ENCODE results near the gene ESRRG. TPM values are rescaled to one million over a fixed set of nuclear protein-coding genes. Genes with fewer than 3 reads are reported as not detected.

The ESRRG gene
- total RNA-seq, 1 donor from 2014 or later, result 1.5 TPM

DNA sequence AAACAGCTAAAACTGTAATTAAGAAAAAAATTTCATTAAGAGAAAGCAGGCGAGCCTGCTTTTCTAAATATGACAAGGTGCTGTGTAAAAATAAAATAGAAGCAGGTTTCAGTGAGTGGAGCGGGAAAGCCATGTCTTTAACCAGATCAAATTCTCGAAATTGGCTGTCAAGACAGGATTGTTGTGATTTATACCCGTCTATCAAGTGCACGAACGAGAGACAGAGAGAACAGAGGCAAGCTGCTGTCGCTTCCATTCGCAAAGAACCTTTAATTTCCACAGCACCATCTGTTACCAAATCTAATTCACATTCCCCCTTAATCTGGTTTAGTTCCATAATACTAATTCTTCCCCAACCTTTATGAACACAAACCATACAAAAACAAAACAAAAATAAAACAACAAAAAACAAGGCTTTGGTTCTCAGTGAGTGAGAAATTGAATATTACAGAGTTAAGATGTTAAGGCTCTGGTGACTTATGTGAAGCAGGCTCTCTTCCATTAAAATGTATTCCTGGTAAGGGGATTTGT is 35.0 kb downstream of the ESRRG start:
- DNase-seq (ENCODE audit: low read depth, low spot score), result no peak
- no peaks in the 10 kb centered on the region for H3K36me3 Mint-ChIP-seq (ENCODE audit: low read depth)
- H3K4me1 Mint-ChIP-seq, result peaks cover 25% of the 10 kb centered on the region
- peaks cover 9% of the 10 kb centered on the region for H3K27me3 Mint-ChIP-seq (ENCODE audit: low read depth)
- no peak overlapping the region for H3K27ac Mint-ChIP-seq (ENCODE audit: unreplicated experiment)
- TF ChIP-seq, protein P1, sequence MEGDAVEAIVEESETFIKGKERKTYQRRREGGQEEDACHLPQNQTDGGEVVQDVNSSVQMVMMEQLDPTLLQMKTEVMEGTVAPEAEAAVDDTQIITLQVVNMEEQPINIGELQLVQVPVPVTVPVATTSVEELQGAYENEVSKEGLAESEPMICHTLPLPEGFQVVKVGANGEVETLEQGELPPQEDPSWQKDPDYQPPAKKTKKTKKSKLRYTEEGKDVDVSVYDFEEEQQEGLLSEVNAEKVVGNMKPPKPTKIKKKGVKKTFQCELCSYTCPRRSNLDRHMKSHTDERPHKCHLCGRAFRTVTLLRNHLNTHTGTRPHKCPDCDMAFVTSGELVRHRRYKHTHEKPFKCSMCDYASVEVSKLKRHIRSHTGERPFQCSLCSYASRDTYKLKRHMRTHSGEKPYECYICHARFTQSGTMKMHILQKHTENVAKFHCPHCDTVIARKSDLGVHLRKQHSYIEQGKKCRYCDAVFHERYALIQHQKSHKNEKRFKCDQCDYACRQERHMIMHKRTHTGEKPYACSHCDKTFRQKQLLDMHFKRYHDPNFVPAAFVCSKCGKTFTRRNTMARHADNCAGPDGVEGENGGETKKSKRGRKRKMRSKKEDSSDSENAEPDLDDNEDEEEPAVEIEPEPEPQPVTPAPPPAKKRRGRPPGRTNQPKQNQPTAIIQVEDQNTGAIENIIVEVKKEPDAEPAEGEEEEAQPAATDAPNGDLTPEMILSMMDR (conservative IDR thresholded peaks at IDR 0.05), result no peak
- no peak overlapping the region for H3K4me3 Mint-ChIP-seq
- H3K9me3 Mint-ChIP-seq, result no peaks in the 10 kb centered on the region

DNA sequence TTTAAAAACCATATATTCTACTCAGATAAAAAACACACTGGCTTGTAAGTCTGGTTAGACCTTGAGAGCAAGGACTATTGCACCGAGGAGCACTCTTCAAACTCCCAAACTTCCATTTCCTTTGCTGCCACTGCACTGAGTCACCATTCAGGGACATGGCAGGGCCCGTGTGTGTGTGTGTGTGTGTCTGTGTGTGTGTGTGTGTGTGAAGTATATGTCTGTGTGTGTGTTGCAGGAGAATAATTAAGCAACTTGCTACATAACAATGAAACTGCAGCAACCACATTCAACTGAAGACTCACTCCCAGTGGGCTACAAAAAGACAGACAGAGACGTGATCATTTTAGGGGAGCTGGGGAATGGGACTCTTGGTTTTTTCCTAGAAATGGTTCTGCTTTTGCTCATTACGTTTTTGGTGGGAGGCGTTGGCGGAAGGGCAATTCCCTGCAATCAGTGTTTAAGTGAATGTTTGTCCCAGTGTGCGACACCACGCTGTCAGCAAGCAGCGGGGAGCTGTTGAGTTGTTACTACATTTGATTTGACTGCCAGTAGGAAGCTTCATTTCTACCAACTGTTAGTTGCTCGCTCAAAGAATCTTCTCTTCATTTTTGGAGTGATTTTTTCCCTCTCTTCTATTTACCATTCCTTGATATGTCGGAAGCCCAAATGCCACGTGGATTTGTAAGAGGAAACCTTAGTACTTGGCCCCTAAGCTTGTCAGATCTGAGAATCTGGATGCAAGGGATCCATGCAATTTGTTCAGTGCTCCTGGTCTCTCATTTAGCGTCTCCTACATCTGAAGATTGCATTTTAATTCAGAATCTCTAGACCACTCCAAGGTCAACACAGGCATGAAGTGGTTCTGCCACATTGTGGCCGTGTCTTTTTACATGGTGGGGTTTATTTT is 36.1 kb downstream of the ESRRG start:
- no peak for DNase-seq (ENCODE audit: low read depth, low spot score)
- no peaks in the 10 kb centered on the region for H3K36me3 Mint-ChIP-seq (ENCODE audit: low read depth)
- peaks cover 28% of the 10 kb centered on the region for H3K4me1 Mint-ChIP-seq
- H3K27ac Mint-ChIP-seq (ENCODE audit: unreplicated experiment), result no peak overlapping the region
- TF ChIP-seq, protein P1 (conservative IDR thresholded peaks at IDR 0.05), result no peak
- no peaks in the 10 kb centered on the region for H3K9me3 Mint-ChIP-seq
- H3K27me3 Mint-ChIP-seq (ENCODE audit: low read depth), result peaks cover 9% of the 10 kb centered on the region
- peak overlapping the region; percentile 22 for H3K4me3 Mint-ChIP-seq

DNA sequence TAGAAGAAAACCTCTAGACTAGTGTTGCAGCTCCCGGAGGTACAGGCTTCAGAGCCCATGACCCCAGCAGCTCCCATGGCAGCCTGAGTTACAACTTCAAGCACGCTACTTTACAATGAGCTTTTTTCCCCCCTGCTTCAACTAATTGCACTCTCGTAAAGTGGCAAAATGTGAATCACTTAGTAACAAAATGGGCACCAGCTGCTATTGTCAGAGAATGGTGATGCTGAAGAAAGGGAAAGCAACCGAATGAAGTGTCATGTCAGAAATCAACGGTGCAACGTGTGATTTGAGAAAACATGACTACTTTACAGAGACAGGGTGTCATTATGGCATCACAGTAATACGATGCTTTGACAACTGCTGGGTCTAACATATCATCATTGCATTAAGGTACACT is 40.5 kb downstream of the ESRRG start:
- H3K36me3 Mint-ChIP-seq (ENCODE audit: low read depth), result no peaks in the 10 kb centered on the region
- DNase-seq (ENCODE audit: low read depth, low spot score), result no peak
- H3K9me3 Mint-ChIP-seq, result no peaks in the 10 kb centered on the region
- TF ChIP-seq, protein P1 (conservative IDR thresholded peaks at IDR 0.05), result no peak
- H3K4me3 Mint-ChIP-seq, result no peak overlapping the region
- no peak overlapping the region for H3K27ac Mint-ChIP-seq (ENCODE audit: unreplicated experiment)
- H3K27me3 Mint-ChIP-seq (ENCODE audit: low read depth), result peaks cover 4% of the 10 kb centered on the region
- peaks cover 28% of the 10 kb centered on the region for H3K4me1 Mint-ChIP-seq

DNA sequence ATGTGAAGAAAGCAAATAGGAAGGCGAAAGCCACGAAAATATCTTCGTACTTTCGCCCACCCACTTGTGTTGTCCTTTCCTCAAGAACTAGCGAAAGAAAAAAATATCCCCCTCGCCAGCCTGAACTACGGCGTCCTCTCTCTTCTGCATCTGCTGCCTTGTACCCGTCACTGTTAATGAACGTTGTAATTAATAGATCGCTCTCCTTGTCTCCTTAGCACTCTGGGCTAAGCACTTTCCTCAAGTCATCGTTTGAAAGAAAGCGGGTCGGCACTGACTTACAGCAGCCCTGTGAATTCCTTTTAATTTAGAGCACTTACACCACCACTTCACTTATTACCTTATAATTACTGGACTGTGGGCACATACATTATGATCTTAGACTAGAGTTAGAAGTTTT is 44.1 kb downstream of the ESRRG start:
- DNase-seq (ENCODE audit: low read depth, low spot score), result no peak
- Mint-ChIP-seq H3K4me3 (no peak overlapping the region), H3K27ac (ENCODE audit: unreplicated experiment) (no peak overlapping the region), H3K9me3 (peaks cover 3% of the 10 kb centered on the region), H3K27me3 (ENCODE audit: low read depth) (no peaks in the 10 kb centered on the region), H3K4me1 (peaks cover 7% of the 10 kb centered on the region), H3K36me3 (ENCODE audit: low read depth) (no peaks in the 10 kb centered on the region)
- TF ChIP-seq, protein P1 (conservative IDR thresholded peaks at IDR 0.05), result no peak

DNA sequence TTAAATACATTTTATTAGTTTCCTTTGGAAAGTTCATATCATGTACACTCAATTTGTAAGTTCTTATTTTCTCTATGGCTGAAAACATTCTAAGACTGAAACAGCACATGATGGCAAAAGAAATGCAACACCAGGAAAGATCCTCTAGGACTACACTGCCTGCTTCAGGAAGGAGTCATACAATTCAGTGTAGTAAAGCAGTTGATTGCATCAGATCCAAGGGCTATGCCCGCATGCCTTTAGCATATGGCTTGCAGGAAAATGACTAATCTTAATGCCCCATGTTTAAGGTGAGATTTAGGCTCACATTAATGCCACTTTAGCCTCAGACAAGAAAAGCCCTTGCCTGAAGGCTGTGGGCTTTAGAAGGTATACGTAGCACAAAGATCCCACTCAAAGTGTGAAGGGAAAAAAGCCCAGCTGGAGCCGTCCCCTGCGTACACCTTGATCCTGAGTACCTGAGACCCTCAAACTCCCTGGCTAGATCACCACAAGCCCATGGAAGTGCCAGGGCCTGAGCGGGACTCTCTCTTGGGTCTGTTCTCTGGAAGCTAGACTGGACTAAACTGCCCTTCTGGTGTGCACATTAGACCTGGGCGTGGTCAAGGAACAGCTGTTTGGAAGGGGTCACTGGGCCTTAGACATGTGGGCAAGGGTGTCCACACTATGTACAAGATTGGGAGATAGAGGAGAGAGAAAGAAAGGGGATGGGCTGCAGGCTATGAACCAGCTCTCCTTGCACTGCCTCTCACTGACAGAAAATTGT is 52.9 kb downstream of the ESRRG start:
- no peak for DNase-seq (ENCODE audit: low read depth, low spot score)
- no peaks in the 10 kb centered on the region for H3K9me3 Mint-ChIP-seq
- no peaks in the 10 kb centered on the region for H3K36me3 Mint-ChIP-seq (ENCODE audit: low read depth)
- no peaks in the 10 kb centered on the region for H3K4me1 Mint-ChIP-seq
- H3K4me3 Mint-ChIP-seq, result no peak overlapping the region
- TF ChIP-seq, protein P1 (conservative IDR thresholded peaks at IDR 0.05), result peak; percentile 28
- no peak overlapping the region for H3K27ac Mint-ChIP-seq (ENCODE audit: unreplicated experiment)
- H3K27me3 Mint-ChIP-seq (ENCODE audit: low read depth), result no peaks in the 10 kb centered on the region

All from neural crest cell (in vitro differentiated cells).